KG1 (cell line): ENCODE results near the gene KCNG2.

Source experiments
- DNase-seq: peaks from one replicate; lab custom pipeline; 2025; lab: John Stamatoyannopoulos, UW

Gene KCNG2

GRCh38 chr18:79786304-79786703 lies 11.4 kb upstream of the KCNG2 start:
- no peak for DNase-seq

- DNase-seq = no peak
Observed at GRCh38 chr18:79786786-79787526, 10.8 kb upstream of the KCNG2 start.

GRCh38 chr18:79787527-79787864 lies 10.2 kb upstream of the KCNG2 start:
- DNase-seq = no peak

GRCh38 chr18:79787865-79788733 lies 9.6 kb upstream of the KCNG2 start:
- no peak for DNase-seq

GRCh38 chr18:79788734-79789085 lies 9.0 kb upstream of the KCNG2 start:
- no peak for DNase-seq

DNA sequence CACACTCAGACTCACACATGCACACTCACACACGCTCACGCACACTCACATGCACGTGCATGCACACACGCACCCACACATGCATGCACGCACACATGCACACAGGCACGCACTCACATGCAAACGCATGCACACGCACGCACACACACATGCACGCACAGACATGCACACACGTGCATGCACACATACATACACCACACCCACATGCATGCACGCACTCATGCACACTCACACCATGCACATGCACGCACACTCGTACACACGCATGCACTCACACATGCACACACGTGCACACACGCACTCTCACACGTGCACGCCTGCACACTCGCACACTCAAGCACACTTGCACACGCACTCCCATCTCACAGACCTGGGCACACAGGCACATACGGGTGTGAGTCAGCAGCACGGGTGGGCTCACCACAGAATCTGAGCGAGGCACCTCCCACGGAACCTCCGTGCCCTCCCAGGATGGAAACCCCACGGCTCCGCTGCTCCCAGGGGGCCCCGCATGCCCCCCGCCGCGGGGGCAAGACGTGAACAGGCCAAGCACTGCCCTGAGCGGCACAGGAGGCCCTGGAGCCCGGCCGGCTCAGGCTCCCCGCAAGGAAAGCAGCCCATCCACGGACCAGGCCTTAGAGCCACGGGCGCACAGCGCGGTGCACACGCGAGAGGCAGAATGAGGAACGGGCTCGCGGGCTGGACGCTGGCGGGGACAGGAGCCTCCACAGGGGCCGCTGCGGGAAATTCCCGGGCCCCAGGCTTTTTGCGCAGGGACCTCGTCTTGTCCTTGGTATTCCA lies 8.4 kb upstream of the KCNG2 start:
- no peak for DNase-seq

GRCh38 chr18:79789901-79790890 lies 7.5 kb upstream of the KCNG2 start:
- no peak for DNase-seq

DNA sequence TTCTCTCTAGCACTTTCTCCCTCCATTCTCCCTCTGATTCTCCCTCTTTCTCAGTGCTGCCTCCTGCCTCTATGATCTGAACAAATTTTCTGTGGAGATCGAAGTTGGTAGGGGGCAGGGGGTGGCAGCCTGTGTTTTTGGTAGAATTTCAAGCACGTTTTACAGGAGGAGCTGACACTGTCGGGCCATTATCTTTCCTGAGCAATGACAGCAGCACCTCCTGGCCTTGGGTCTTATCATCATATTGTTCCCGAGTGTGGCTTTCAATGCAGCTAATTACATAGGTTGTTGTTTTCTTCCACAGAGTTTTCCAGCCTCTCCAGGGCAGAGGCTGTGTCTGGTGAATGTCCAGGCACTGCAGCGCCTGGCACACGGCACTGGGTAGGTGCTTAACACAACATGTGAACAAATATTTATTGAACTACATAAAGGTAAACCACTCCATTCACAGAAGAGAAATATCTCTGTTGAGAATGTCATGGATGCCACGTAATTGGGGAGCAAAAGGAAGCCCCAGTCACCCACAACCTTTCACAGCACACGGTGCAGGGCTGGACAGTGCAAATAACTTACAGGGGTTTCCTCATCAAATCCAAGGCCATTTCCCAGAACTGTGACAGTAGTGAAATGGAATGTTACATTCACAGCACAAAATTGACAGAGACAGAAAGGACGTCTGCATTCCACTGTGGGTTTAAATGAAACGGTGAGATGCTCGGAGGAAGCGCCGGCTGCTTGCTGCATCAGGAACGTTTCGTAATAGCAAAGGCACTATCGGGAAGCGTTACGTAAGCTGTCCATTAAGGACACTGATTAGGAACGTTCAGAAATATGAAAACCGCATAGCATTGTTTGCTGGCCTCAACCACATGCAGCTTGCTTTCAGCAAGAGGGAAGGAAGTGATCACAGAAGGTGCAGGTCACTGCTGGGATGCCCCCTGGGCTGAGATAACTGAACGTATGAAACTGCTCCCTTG lies 6.5 kb upstream of the KCNG2 start:
- DNase-seq = peak; percentile 23

- DNase-seq = no peak
Observed at GRCh38 chr18:79792096-79792987, 5.4 kb upstream of the KCNG2 start.

DNA sequence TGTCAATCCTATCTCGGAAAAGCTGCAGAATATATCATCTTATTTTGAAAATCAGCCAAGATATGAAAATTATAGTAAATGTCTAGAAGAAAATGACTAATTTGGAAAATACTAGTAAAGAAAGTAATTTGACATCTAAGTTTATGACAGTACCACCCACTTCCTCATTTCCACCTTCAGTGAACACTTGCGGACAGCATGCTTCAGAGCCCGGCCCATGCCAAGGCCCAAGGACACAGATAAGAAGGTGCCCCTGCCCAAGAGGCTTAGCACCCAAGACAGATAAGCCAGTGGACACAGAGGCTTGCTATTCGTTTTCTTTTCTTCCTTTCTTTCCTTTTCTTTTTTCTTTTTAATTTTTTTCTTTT lies 4.8 kb upstream of the KCNG2 start:
- no peak for DNase-seq

DNA sequence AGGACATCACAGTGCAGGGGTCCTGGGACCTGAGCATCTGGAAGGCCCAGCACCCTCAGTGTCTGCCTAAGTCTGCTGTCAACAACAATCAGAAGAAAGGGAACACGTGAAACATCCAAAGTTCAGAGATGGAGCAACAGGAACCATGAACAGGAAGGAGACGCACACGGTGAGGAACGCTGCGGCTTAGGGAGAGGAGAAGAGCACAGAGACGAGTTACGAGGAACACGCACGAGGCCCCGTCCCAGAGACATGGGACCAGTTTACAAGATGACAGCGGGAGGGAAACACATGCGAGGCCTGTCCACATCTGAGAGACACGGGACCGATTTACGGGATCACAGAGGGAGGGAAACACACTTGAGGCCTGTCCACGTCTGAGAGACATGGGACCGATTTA lies 2.9 kb upstream of the KCNG2 start:
- DNase-seq = no peak

GRCh38 chr18:79795446-79795845 lies 2.3 kb upstream of the KCNG2 start:
- no peak for DNase-seq

GRCh38 chr18:79796016-79796415 lies 1.7 kb upstream of the KCNG2 start:
- DNase-seq = no peak

GRCh38 chr18:79796531-79797405 lies 970 bp upstream of the KCNG2 start:
- no peak for DNase-seq

- no peak for DNase-seq
Observed at GRCh38 chr18:79798346-79798998, 734 bp downstream of the KCNG2 start.

- DNase-seq = no peak
Observed at GRCh38 chr18:79798999-79799370, 1.2 kb downstream of the KCNG2 start.

- no peak for DNase-seq
Observed at GRCh38 chr18:79799619-79800370, 2.1 kb downstream of the KCNG2 start.
